CD14-positive monocyte (primary cell): ENCODE measurements around the gene PCGF1. TPM values are rescaled to one million over a fixed set of nuclear protein-coding genes. Genes with fewer than 3 reads are reported as not detected.
"Not testable (repeated sequence)": the region's sequence is repeated elsewhere in the genome, so short reads cannot be mapped to it uniquely, and the experiment has no call there.

ENCODE experiments used
- DNase-seq, 3 donors: peaks; one replicate each; pipeline ENCODE4 v3.0.0-alpha.2; 2011 to 2022
- H2AFZ ChIP-seq: 2 replicates; pipeline ENCODE4 v1.6.0; 2012; ENCODE audit warnings: mild to moderate bottlenecking, low read depth, low read length, inconsistent platforms; ENCODE audit not compliant: insufficient read depth, poor library complexity, severe bottlenecking
- H3K27ac ChIP-seq, 2 donors: 1 replicate in 1 of 2; 2 replicates in 1 of 2; pipeline ENCODE4 v1.5.1; 2012 to 2013; ENCODE audit warnings: low read length in 2 of 2, control low read depth in 1 of 2, inconsistent platforms in 1 of 2, low read depth in 1 of 2, mild to moderate bottlenecking in 1 of 2
- H3K27me3 ChIP-seq, 2 donors: one replicate each; pipeline versions ENCODE4 v1.6.0 to v1.6.1; 2011 to 2013; ENCODE audit warnings: low read length in 2 of 2; ENCODE audit not compliant: control insufficient read depth in 2 of 2, insufficient read depth in 2 of 2
- H3K36me3 ChIP-seq, 2 donors: replicated peaks in 1 of 2; 1 replicate in 1 of 2; 2 replicates in 1 of 2; pipeline versions ENCODE4 v1.5.1 to v1.6.1; 2012 to 2013; ENCODE audit warnings: low read length in 2 of 2, control low read depth in 1 of 2, inconsistent platforms in 1 of 2, mild to moderate bottlenecking in 1 of 2; ENCODE audit not compliant: insufficient read depth in 2 of 2, control insufficient read depth in 1 of 2
- H3K4me1 ChIP-seq, 2 donors: 1 replicate in 1 of 2; 2 replicates in 1 of 2; pipeline versions ENCODE4 v1.5.1 to v1.6.1; 2012 to 2013; ENCODE audit warnings: low read length in 2 of 2, control low read depth in 1 of 2, inconsistent platforms in 1 of 2, mild to moderate bottlenecking in 1 of 2, moderate library complexity in 1 of 2; ENCODE audit not compliant: insufficient read depth in 2 of 2, control insufficient read depth in 1 of 2
- H3K4me2 ChIP-seq: replicated peaks from 2 replicates; pipeline ENCODE3; 2012; ENCODE audit warnings: low read length, moderate library complexity, mild to moderate bottlenecking; ENCODE audit not compliant: poor library complexity, severe bottlenecking; ENCODE audit errors: extremely low read depth
- H3K4me3 ChIP-seq, 3 experiments: fragments of 200-600 bp in 1 of 3; sonication (generic) in 1 of 3; replicated peaks in 1 of 3; 1 replicate in 2 of 3; 2 replicates in 1 of 3; pipeline ENCODE4 v1.5.1; 2011 to 2013; ENCODE audit warnings: low read length in 3 of 3, mild to moderate bottlenecking in 3 of 3, control low read depth in 2 of 3, low read depth in 2 of 3, inconsistent platforms in 1 of 3, moderate library complexity in 1 of 3
- H3K79me2 ChIP-seq: 2 replicates; pipeline ENCODE4 v1.6.0; 2012; ENCODE audit warnings: mild to moderate bottlenecking, control low read depth, inconsistent platforms, low read length, moderate library complexity; ENCODE audit not compliant: insufficient read depth
- H3K9ac ChIP-seq: 2 replicates; pipeline ENCODE4 v1.6.0; 2017; ENCODE audit warnings: low read length, mild to moderate bottlenecking; ENCODE audit not compliant: insufficient read depth, poor library complexity, severe bottlenecking
- H3K9me3 ChIP-seq, 2 donors: replicated peaks in 1 of 2; 1 replicate in 1 of 2; 2 replicates in 1 of 2; pipeline versions ENCODE4 v1.5.1 to v1.6.1; 2012 to 2013; ENCODE audit warnings: low read length in 2 of 2, control low read depth in 1 of 2; ENCODE audit not compliant: control insufficient read depth in 1 of 2, insufficient read depth in 1 of 2
- H4K20me1 ChIP-seq: 2 replicates; pipeline ENCODE4 v1.6.0; 2012; ENCODE audit warnings: mild to moderate bottlenecking, low read length, control low read depth, moderate library complexity; ENCODE audit not compliant: insufficient read depth
- H3K27ac Mint-ChIP-seq, 7 donors: one replicate each; pipeline ENCODE4 v1.8.0; 2020; ENCODE audit warnings: mild to moderate bottlenecking in 7 of 7, mixed read lengths in 7 of 7, moderate library complexity in 6 of 7, inconsistent platforms in 2 of 7
- H3K27me3 Mint-ChIP-seq, 3 donors: one replicate each; pipeline ENCODE4 v1.8.0; 2021 to 2022; ENCODE audit warnings: low read depth in 3 of 3, mild to moderate bottlenecking in 3 of 3, mixed read lengths in 3 of 3, moderate library complexity in 3 of 3, inconsistent platforms in 1 of 3
- H3K36me3 Mint-ChIP-seq, 2 donors: one replicate each; pipeline ENCODE4 v1.8.0; 2020; ENCODE audit warnings: mixed read lengths in 2 of 2, inconsistent platforms in 1 of 2, mild to moderate bottlenecking in 1 of 2
- H3K4me1 Mint-ChIP-seq: one replicate; pipeline ENCODE4 v1.8.0; 2020; ENCODE audit warnings: mild to moderate bottlenecking, mixed read lengths
- H3K4me3 Mint-ChIP-seq, 2 donors: one replicate each; pipeline ENCODE4 v1.8.0; 2020; ENCODE audit warnings: mild to moderate bottlenecking in 2 of 2, mixed read lengths in 2 of 2, moderate library complexity in 1 of 2
- H3K9me3 Mint-ChIP-seq, 7 donors: one replicate each; pipeline ENCODE4 v1.8.0; 2020 to 2022; ENCODE audit warnings: mixed read lengths in 7 of 7, mild to moderate bottlenecking in 6 of 7, moderate library complexity in 6 of 7, inconsistent platforms in 2 of 7
- CTCF ChIP-seq: fragments of 200-600 bp; IDR thresholded peaks from one replicate; pipeline ENCODE4 v1.8.0; 2022; ENCODE audit warnings: antibody characterized with exemption, mild to moderate bottlenecking
- whole genome bisulfite sequencing: methylation state at CpG from one replicate; pipeline ENCODE4 v1.1.5; 2013; ENCODE audit warnings: missing lambda C conversion rate; ENCODE audit not compliant: insufficient coverage; 5-methylcytosine and 5-hydroxymethylcytosine counted together
- intact Hi-C, 2 donors: fragments of 100-400 bp; cut with micrococcal nuclease; formaldehyde crosslinking; loops; one replicate each; pipeline versions ENCODE4 v1.15.0 to v1.15.1; 2023
- polyA plus RNA-seq, 3 donors: library from polyadenylated mRNA; depleted of rRNA in 1 of 3; unstranded in 2 of 3; stranded (reverse) in 1 of 3; fragments of 300-500 nt in 2 of 3; fragments of >200 nt in 1 of 3; fragmentation: Illumina TruSeq in 2 of 3; gene quantifications; 1 replicate in 2 of 3; 2 replicates in 1 of 3; pipeline ENCODE4 v1.2.3, GENCODE V29; 2012 to 2021

PCGF1 gene
- polyA plus RNA-seq, 3 donors = 18.0 to 30.5 (median 20.5) TPM

GRCh38 chr2:74471332-74472065 is 36.0 kb downstream of the PCGF1 start:
- Histone ChIP-seq H3K4me3 (peak overlapping the region; percentile 38 to 92 (median 62)), H3K27ac (peak overlapping the region; percentile 89 to 97), H3K9me3 (no peaks in the 10 kb centered on the region), H3K79me2 (peaks cover 13% of the 10 kb centered on the region), H3K4me1 (peaks cover 23 to 29% of the 10 kb centered on the region in 2 donors), H4K20me1 (peaks cover under 1% of the 10 kb centered on the region), H3K4me2 (peak overlapping the region; percentile 92), H3K36me3 (peaks cover 14 to 19% of the 10 kb centered on the region in 2 donors), H2AFZ (peak overlapping the region; percentile 99), H3K9ac (peak overlapping the region; percentile 85), H3K27me3 (no peaks in the 10 kb centered on the region)
- Mint-ChIP-seq H3K27ac (peak overlapping the region; percentile 92 to 98 (median 98)), H3K36me3 (peaks cover 19 to 30% of the 10 kb centered on the region in 2 donors), H3K4me3 (peak overlapping the region; percentile 92 to 97), H3K4me1 (peaks cover 20% of the 10 kb centered on the region), H3K9me3 (peaks cover 0 to 3% (median 0%) of the 10 kb centered on the region in 7 donors), H3K27me3 (peaks cover 0 to 2% (median 0%) of the 10 kb centered on the region in 3 donors)
- TF ChIP-seq CTCF = no peak
- DNase-seq = no peak
- WGBS = 56% methylated on average over 8 of the region's 16 CpGs
- intact Hi-C loops = no loop called here

DNA sequence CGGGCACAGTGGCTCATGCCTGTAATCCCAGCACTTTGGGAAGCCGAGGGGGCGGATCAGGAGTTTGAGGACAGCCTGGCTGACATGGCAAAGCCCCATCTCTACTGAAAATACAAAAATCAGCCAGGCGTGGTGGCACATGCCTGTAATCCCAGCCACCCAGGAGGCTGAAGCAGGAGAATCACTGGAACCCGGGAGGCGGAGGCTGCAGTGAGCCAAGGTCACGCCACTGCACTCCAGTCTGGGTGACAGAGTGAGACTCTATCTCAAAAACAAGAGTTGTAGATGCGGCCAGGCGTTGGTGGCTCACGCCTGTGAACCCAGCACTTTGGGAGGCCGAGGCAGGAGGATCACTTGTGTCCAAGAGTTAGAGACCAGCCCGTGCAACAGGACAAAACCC is 36.8 kb downstream of the PCGF1 start:
- H2AFZ ChIP-seq, intact Hi-C loops, H3K4me3 Mint-ChIP-seq, H3K9ac ChIP-seq, H3K27me3 Mint-ChIP-seq, H3K4me3 ChIP-seq, H3K4me2 ChIP-seq, DNase-seq, H3K27me3 ChIP-seq, H3K9me3 Mint-ChIP-seq, H3K9me3 ChIP-seq, H3K27ac ChIP-seq, H4K20me1 ChIP-seq: not testable (repeated sequence)
- WGBS = 100% methylated on average over 9 of the region's 12 CpGs
- peaks cover 19 to 28% of the 10 kb centered on the region in 2 donors for H3K36me3 Mint-ChIP-seq
- H3K79me2 ChIP-seq = peaks cover 13% of the 10 kb centered on the region
- H3K27ac Mint-ChIP-seq = peak overlapping the region in 1 of 7 donors; percentile 60
- H3K4me1 Mint-ChIP-seq = peaks cover 24% of the 10 kb centered on the region
- H3K36me3 ChIP-seq = peaks cover 14 to 16% of the 10 kb centered on the region in 2 donors
- H3K4me1 ChIP-seq = peaks cover 25 to 32% of the 10 kb centered on the region in 2 donors
